CD4-positive, alpha-beta T cell treated with Interleukin-2 at 100 ng/mL for 4 hours (primary cell): ENCODE measurements around the gene SERPINB2.
"Not testable (repeated sequence)": the region's sequence is repeated elsewhere in the genome, so short reads cannot be mapped to it uniquely, and the experiment has no call there.

Experiments
- DNase-seq: peaks from one replicate; pipeline ENCODE4 v3.0.0-alpha.2; 2020; ENCODE audit warnings: low spot score

The SERPINB2 gene

DNA sequence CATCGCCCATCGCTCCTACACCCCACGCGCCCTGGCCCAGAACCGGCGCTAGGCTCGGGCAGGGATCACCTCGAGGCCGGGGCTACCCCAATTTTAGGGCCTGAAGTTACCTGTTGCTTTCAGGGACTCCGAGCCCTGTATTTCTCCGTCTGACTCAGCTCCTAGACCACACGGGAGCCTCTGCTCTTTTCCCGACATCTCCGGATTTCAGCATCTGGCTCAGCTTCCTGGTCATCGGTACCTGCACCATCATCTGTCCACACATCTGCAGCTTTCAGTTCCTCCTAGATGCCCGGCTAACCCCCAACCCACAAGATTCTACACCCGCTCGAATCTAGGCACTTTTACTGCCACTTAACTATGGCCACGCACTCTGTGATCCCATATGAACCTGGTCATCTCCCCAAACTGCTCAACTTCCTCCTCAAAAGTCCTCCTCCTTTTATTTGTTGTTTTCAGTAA, 49.5 kb downstream of the SERPINB2 start:
- DNase-seq: no peak

DNA sequence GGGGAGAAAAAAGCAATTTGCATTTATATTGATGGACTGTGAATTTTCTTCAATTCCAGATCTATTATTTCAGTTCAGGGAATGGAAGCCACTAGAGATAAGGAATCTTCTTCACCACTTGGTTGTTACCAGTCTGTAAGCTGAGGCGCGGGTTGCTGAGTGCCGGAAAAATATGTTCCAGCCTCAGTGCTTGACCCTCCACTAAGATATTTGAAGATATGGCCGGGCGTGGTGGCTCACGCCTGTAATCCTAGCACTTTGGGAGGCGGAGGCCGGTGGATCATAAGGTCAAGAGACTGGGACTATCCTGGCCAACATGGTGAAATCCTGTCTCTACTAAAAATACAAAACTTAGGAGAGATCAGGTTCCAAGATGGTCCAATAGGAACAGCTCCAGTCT, 52.5 kb downstream of the SERPINB2 start:
- no peak for DNase-seq

DNA sequence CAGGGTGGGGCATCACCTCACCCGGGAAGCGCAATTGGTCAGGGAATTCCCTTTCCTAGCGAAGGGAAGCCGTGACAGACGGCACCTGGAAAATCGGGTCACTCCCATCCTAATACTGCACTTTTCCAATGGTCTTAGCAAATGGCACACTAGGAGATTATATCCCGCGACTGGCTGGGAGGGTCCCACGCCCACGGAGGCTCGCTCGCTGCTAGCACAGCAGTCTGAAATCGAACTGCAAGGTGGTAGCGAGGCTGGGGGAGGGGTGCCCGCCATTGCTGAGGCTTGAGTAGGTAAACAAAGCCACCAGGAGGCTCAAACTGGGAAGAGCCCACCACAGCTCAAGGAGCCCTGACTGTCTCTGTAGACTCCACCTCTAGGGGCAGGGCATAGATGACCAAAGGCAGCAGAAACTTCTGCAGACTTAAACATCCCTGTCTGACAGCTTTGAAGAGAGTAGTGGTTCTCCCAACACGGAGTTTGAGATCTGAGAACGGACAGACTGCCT, 53.1 kb downstream of the SERPINB2 start:
- DNase-seq: not testable (repeated sequence)

DNA sequence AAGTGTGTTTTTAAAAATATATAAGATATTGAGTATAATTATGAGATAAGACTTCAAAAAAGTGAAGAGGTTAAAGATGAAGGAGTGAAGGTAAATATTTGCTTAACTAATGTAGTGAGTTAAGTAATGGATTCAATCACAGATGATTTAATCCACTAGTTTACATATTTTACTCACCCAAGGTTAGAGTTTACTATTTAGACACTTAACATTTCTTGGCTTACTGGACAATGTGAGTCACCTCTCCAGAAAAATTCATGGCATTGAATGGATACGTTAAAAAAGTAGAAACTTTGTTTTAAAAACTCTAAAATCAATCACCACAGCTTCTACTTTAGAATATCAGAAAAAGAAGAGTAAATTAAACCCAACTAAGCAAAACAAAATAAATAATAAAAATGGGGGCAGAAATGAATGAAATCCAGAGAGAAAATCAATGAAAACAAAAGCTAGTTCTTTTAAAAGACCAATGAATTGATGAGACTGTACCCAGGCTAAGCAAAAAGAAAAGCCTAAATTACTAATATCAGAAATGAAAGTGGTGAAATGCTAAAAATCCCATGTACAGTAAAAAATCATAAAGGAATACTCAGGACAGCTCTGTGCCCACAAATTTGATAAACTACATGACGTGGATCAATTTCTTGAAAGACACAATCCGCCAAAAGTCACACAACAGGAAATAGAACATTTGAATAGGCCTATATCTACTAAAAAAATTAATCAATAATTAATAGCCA, 59.7 kb downstream of the SERPINB2 start:
- no peak for DNase-seq

DNA sequence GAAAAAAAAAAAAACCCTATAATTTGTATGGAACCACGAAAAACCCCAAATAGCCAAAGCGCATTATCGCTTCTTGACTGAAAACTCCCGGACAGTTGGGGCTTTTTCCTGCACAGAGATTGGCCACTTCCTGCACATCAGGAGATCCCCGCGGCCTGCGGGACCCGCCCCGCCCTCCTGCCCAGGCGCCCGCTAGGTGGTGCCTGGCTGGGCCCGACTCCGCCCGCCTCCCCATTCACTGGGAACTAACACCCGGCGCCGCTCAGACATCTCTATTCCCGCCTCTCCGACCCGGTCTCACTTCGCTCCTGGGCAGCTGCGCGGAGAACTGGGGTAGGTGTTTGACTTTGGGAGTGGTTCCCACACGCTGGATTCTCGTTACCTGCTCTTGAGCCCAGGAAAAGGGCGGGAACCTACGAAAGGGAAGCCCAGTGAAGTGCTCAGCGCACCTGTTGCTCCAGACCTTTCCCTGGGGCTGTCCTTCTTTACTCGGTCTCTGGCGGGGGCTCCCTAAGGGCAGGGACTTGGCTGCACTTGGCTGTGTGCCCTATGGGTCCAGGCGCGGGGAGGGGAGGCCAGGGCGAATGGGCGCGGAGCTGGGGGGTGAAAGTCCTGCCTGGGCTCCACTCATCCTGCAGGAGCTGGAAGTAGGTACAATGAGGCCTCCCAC, 61.7 kb downstream of the SERPINB2 start, which contains the start of gene HMSD:
TSS of gene HMSD (plus strand) at position 234 of the 670 bp plus-strand sequence. CDS start 4,155 bp downstream, outside the sequence.
- peak; percentile 47 for DNase-seq

DNA sequence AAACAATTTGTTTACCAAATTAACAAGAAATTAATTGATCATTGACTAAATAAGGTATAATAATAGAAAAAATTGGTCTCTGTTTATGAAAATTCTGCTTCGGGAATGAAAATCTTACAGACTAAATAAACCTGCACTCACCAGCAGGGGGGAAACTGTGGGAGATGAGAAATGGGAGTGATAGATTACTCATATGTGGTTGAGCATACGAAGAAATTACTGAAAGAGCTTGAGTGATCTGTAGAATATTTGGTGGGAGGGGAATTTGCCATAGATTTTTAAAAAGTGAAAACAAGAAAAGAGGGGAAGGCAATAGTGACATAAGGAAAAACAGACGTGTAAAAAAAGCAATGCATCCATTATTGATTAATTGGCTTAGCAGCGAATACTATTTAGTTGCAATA, 63.8 kb downstream of the SERPINB2 start:
- DNase-seq: no peak
